Liver (tissue), 9 donors: Measurements from ENCODE around the gene MGA. TPM values are rescaled to one million over a fixed set of nuclear protein-coding genes. Genes with fewer than 3 reads are reported as not detected.

Source experiments
- DNase-seq: peaks from one replicate; pipeline ENCODE4 v3.0.0-alpha.2; 2017; ENCODE audit warnings: low spot score
- H3K27ac ChIP-seq, 2 donors: one replicate each; pipeline ENCODE4 v1.7.0; 2013; ENCODE audit warnings: inconsistent platforms in 2 of 2, low read length in 2 of 2, control low read depth in 1 of 2, low read depth in 1 of 2, mild to moderate bottlenecking in 1 of 2
- H3K27me3 ChIP-seq, 4 donors: one replicate each; pipeline versions ENCODE4 v1.6.1 to v1.7.0; 2013; ENCODE audit warnings: low read length in 3 of 4, inconsistent platforms in 1 of 4, mild to moderate bottlenecking in 1 of 4, moderate library complexity in 1 of 4; ENCODE audit not compliant: control insufficient read depth in 4 of 4, insufficient read depth in 4 of 4
- H3K36me3 ChIP-seq, 4 donors: one replicate each; pipeline versions ENCODE4 v1.6.1 to v1.7.0; 2013; ENCODE audit warnings: low read length in 3 of 4, mild to moderate bottlenecking in 3 of 4, low read depth in 1 of 4, moderate library complexity in 1 of 4; ENCODE audit not compliant: control insufficient read depth in 4 of 4, insufficient read depth in 3 of 4
- H3K4me1 ChIP-seq, 4 donors: one replicate each; pipeline versions ENCODE4 v1.6.1 to v1.7.0; 2013; ENCODE audit warnings: low read length in 3 of 4, mild to moderate bottlenecking in 3 of 4, moderate library complexity in 1 of 4; ENCODE audit not compliant: control insufficient read depth in 4 of 4, insufficient read depth in 4 of 4
- H3K4me3 ChIP-seq, 3 donors: one replicate each; pipeline versions ENCODE4 v1.6.1 to v1.7.0; 2013; ENCODE audit warnings: low read length in 3 of 3, control low read depth in 1 of 3, low read depth in 1 of 3, mild to moderate bottlenecking in 1 of 3
- H3K9ac ChIP-seq, 2 donors: one replicate each; pipeline ENCODE4 v1.7.0; 2013; ENCODE audit warnings: low read length in 2 of 2, mild to moderate bottlenecking in 2 of 2, moderate library complexity in 2 of 2, control low read depth in 1 of 2, low read depth in 1 of 2
- H3K9me3 ChIP-seq, 4 donors: one replicate each; pipeline versions ENCODE4 v1.6.1 to v1.7.0; 2013; ENCODE audit warnings: low read length in 3 of 4; ENCODE audit not compliant: control insufficient read depth in 4 of 4
- EGR1 ChIP-seq, 2 donors: IDR thresholded peaks; 2 replicates each; pipeline ENCODE4 v1.6.1; 2016 to 2018; ENCODE audit warnings: antibody characterized with exemption in 2 of 2, low read depth in 2 of 2
- FOXA1 ChIP-seq: IDR thresholded peaks from 2 replicates; pipeline ENCODE4 v1.6.1; 2016; ENCODE audit warnings: antibody characterized with exemption
- FOXA2 ChIP-seq: IDR thresholded peaks from 2 replicates; pipeline ENCODE4 v1.6.1; 2016; ENCODE audit warnings: antibody characterized with exemption
- GABPA ChIP-seq, 2 donors: IDR thresholded peaks in 1 of 2; conservative IDR thresholded peaks in 1 of 2; 2 replicates each; pipeline ENCODE4 v1.6.1; 2016; ENCODE audit warnings: antibody characterized with exemption in 2 of 2, mild to moderate bottlenecking in 1 of 2, moderate library complexity in 1 of 2
- HNF4A ChIP-seq, 2 donors: conservative IDR thresholded peaks; 2 replicates each; pipeline ENCODE4 v1.6.1; 2016; ENCODE audit warnings: antibody characterized with exemption in 2 of 2, mild to moderate bottlenecking in 2 of 2
- HNF4G ChIP-seq: IDR thresholded peaks from 2 replicates; pipeline ENCODE4 v1.6.1; 2016; ENCODE audit warnings: antibody characterized with exemption
- JUND ChIP-seq, 2 donors: IDR thresholded peaks; 2 replicates each; pipeline ENCODE4 v1.6.1; 2016; ENCODE audit warnings: antibody characterized with exemption in 2 of 2
- NR2F2 ChIP-seq: IDR thresholded peaks from 2 replicates; pipeline ENCODE4 v1.6.1; 2016; ENCODE audit warnings: antibody characterized with exemption
- RAD21 ChIP-seq, 2 donors: IDR thresholded peaks; 2 replicates each; pipeline ENCODE4 v1.6.1; 2016; ENCODE audit warnings: antibody characterized with exemption in 2 of 2, mild to moderate bottlenecking in 2 of 2
- RXRA ChIP-seq, 2 donors: IDR thresholded peaks; 2 replicates each; pipeline ENCODE4 v1.6.1; 2017 to 2018; ENCODE audit warnings: antibody characterized with exemption in 2 of 2, mild to moderate bottlenecking in 1 of 2
- SP1 ChIP-seq: IDR thresholded peaks from 2 replicates; pipeline ENCODE4 v1.6.1; 2018; ENCODE audit warnings: antibody characterized with exemption, mild to moderate bottlenecking
- TAF1 ChIP-seq: conservative IDR thresholded peaks from 2 replicates; pipeline ENCODE4 v1.6.1; 2016; ENCODE audit warnings: antibody characterized with exemption, mild to moderate bottlenecking
- WGBS: extraction: QIAGEN DNeasy Blood & Tissue Kit; methylation state at CpG from one replicate; pipeline ENCODE4 v1.1.7; 2013; 5-methylcytosine and 5-hydroxymethylcytosine counted together
- polyA plus RNA-seq, 2 donors: library from polyadenylated mRNA; stranded (reverse) in 1 of 2; unstranded in 1 of 2; fragments of 200-250 nt in 1 of 2; fragments of >200 nt in 1 of 2; fragmentation: Nextera tagmentation in 1 of 2; extraction: Ambion mirVana in 1 of 2; gene quantifications; one replicate each; pipeline versions ENCODE4 v1.2.1 to v1.2.3, GENCODE V29; 2013 to 2015
- total RNA-seq, 2 donors: library from RNA; depleted of rRNA; stranded (reverse); fragments of >200 nt; gene quantifications; one replicate each; pipeline ENCODE4 v1.2.3, GENCODE V29; 2014
- TF ChIP-seq, protein P1 (sequence below): fragments of 150-350 bp; IDR thresholded peaks from 2 replicates; pipeline ENCODE4 v1.5.1; 2017; ENCODE audit warnings: improper control_type of control experiment, low read depth, low read length; ENCODE audit not compliant: missing input control
- TF ChIP-seq, protein P2 (sequence below): IDR thresholded peaks from 2 replicates; pipeline ENCODE4 v1.6.1; 2016; ENCODE audit warnings: antibody characterized with exemption, mild to moderate bottlenecking
- TF ChIP-seq, protein P3 (sequence below): IDR thresholded peaks from 2 replicates; pipeline ENCODE4 v1.6.1; 2016; ENCODE audit warnings: antibody characterized with exemption
- TF ChIP-seq, protein P4 (sequence below): IDR thresholded peaks from 2 replicates; pipeline ENCODE4 v1.6.1; 2016; ENCODE audit warnings: antibody characterized with exemption
- TF ChIP-seq, protein P5 (sequence below): IDR thresholded peaks from 2 replicates; pipeline ENCODE4 v1.6.1; 2016; ENCODE audit warnings: antibody characterized with exemption
- donor health status: healthy.
- donor health status: healthy.
- donor health status: healthy.
- donor health status: healthy.
- donor health status: healthy.

Gene MGA
- total and polyA plus RNA-seq, 4 donors, result 2.1 to 33.5 (median 13.2) TPM

DNA sequence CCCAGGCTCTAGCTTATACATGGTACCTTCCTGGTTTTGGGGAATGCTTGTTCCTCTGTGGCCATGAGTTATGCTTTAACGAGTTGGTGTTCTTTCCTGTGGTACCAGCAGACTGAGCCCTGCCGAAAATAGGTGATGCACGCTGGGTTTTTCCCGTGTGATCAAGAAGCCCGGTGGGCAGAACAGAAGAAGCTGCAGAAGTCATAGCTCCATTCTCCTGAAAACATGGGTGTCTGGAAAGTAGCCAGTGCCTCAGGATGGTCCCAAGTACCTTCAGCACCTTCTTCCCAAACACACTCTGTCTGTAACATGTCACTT is 139.2 kb downstream of the MGA start (continued):
- TF ChIP-seq, protein P1, sequence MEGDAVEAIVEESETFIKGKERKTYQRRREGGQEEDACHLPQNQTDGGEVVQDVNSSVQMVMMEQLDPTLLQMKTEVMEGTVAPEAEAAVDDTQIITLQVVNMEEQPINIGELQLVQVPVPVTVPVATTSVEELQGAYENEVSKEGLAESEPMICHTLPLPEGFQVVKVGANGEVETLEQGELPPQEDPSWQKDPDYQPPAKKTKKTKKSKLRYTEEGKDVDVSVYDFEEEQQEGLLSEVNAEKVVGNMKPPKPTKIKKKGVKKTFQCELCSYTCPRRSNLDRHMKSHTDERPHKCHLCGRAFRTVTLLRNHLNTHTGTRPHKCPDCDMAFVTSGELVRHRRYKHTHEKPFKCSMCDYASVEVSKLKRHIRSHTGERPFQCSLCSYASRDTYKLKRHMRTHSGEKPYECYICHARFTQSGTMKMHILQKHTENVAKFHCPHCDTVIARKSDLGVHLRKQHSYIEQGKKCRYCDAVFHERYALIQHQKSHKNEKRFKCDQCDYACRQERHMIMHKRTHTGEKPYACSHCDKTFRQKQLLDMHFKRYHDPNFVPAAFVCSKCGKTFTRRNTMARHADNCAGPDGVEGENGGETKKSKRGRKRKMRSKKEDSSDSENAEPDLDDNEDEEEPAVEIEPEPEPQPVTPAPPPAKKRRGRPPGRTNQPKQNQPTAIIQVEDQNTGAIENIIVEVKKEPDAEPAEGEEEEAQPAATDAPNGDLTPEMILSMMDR, result no peak
- no peak for TF ChIP-seq RAD21 (IDR thresholded peaks at IDR 0.05)
- no peak for TF ChIP-seq GABPA (IDR thresholded peaks at IDR 0.05 in 1 of 2, conservative IDR thresholded peaks at IDR 0.05 in 1 of 2)
- no peak for TF ChIP-seq HNF4A (conservative IDR thresholded peaks at IDR 0.05)
- no peak for TF ChIP-seq TAF1
- TF ChIP-seq FOXA1, result no peak

DNA sequence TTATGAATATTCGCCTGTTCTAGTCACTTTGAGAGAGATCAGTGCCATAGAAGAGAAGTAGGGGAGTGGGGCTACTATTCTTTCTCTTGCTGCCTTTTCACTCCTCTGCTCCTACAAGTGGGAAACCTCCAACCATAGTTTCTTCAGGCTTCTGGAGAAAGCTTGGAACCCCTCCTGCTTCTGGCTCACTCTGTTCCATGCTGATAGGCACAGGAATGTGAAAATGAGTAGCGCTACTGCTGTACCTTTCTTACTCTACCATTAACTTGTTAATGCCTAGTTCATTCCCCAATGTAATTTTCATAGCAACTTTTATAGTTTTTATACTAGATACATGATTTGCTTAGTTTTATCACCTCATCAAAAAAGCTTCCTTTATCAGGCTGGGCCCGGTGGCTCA is 141.0 kb downstream of the MGA start:
- DNase-seq, result no peak
- H3K27ac ChIP-seq, result no peak overlapping the region
- peaks cover 0 to 3% (median 0%) of the 10 kb centered on the region in 4 donors for H3K36me3 ChIP-seq
- no peaks in the 10 kb centered on the region for H3K27me3 ChIP-seq
- H3K4me3 ChIP-seq, result no peak overlapping the region
- H3K4me1 ChIP-seq, result no peaks in the 10 kb centered on the region
- WGBS, result 95% methylated on average over 3 of the region's 3 CpGs
- H3K9ac ChIP-seq, result no peak overlapping the region
- no peaks in the 10 kb centered on the region for H3K9me3 ChIP-seq
- TF ChIP-seq FOXA1 (no peak), RXRA (IDR thresholded peaks at IDR 0.05) (no peak), FOXA2 (no peak), HNF4G (no peak), GABPA (IDR thresholded peaks at IDR 0.05 in 1 of 2, conservative IDR thresholded peaks at IDR 0.05 in 1 of 2) (no peak), JUND (IDR thresholded peaks at IDR 0.05) (no peak), TAF1 (no peak), NR2F2 (no peak), SP1 (no peak), EGR1 (IDR thresholded peaks at IDR 0.05; ENCODE audit: low read depth in 2 of 2) (no peak)
- TF ChIP-seq, protein P2, sequence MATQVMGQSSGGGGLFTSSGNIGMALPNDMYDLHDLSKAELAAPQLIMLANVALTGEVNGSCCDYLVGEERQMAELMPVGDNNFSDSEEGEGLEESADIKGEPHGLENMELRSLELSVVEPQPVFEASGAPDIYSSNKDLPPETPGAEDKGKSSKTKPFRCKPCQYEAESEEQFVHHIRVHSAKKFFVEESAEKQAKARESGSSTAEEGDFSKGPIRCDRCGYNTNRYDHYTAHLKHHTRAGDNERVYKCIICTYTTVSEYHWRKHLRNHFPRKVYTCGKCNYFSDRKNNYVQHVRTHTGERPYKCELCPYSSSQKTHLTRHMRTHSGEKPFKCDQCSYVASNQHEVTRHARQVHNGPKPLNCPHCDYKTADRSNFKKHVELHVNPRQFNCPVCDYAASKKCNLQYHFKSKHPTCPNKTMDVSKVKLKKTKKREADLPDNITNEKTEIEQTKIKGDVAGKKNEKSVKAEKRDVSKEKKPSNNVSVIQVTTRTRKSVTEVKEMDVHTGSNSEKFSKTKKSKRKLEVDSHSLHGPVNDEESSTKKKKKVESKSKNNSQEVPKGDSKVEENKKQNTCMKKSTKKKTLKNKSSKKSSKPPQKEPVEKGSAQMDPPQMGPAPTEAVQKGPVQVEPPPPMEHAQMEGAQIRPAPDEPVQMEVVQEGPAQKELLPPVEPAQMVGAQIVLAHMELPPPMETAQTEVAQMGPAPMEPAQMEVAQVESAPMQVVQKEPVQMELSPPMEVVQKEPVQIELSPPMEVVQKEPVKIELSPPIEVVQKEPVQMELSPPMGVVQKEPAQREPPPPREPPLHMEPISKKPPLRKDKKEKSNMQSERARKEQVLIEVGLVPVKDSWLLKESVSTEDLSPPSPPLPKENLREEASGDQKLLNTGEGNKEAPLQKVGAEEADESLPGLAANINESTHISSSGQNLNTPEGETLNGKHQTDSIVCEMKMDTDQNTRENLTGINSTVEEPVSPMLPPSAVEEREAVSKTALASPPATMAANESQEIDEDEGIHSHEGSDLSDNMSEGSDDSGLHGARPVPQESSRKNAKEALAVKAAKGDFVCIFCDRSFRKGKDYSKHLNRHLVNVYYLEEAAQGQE, result no peak
- TF ChIP-seq, protein P3, sequence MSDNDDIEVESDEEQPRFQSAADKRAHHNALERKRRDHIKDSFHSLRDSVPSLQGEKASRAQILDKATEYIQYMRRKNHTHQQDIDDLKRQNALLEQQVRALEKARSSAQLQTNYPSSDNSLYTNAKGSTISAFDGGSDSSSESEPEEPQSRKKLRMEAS, result no peak
- TF ChIP-seq, protein P4, sequence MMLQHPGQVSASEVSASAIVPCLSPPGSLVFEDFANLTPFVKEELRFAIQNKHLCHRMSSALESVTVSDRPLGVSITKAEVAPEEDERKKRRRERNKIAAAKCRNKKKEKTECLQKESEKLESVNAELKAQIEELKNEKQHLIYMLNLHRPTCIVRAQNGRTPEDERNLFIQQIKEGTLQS, result no peak
- TF ChIP-seq, protein P1, result no peak
- TF ChIP-seq, protein P5, sequence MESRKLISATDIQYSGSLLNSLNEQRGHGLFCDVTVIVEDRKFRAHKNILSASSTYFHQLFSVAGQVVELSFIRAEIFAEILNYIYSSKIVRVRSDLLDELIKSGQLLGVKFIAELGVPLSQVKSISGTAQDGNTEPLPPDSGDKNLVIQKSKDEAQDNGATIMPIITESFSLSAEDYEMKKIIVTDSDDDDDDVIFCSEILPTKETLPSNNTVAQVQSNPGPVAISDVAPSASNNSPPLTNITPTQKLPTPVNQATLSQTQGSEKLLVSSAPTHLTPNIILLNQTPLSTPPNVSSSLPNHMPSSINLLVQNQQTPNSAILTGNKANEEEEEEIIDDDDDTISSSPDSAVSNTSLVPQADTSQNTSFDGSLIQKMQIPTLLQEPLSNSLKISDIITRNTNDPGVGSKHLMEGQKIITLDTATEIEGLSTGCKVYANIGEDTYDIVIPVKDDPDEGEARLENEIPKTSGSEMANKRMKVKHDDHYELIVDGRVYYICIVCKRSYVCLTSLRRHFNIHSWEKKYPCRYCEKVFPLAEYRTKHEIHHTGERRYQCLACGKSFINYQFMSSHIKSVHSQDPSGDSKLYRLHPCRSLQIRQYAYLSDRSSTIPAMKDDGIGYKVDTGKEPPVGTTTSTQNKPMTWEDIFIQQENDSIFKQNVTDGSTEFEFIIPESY, result no peak
